Common myeloid progenitor, CD34-positive (primary cell): ENCODE data around the gene ARHGEF18. TPM values are rescaled to one million over a fixed set of nuclear protein-coding genes. Genes with fewer than 3 reads are reported as not detected.
"Not testable (repeated sequence)": the region's sequence is repeated elsewhere in the genome, so short reads cannot be mapped to it uniquely, and the experiment has no call there.

Experiments used
- CTCF ChIA-PET: fragments of 350-600 bp; sonication (Branson Sonifier 250); formaldehyde crosslinking; loops from one replicate; lab custom pipeline; 2021; ENCODE audit warnings: antibody characterized with exemption; lab: Charles Lee
- POLR2A ChIA-PET: fragments of 350-600 bp; sonication (Branson Sonifier 250); formaldehyde crosslinking; loops from one replicate; lab custom pipeline; 2021; ENCODE audit warnings: antibody characterized with exemption; lab: Charles Lee
- DNase-seq, 3 donors: peaks; one replicate each; pipeline versions ENCODE4 v3.0.0 to v3.0.0-alpha.2; 2013
- H3K27ac ChIP-seq, 2 experiments: 1 replicate in 1 of 2; 2 replicates in 1 of 2; pipeline ENCODE4 v1.7.0; 2013; ENCODE audit warnings: inconsistent platforms in 2 of 2, low read length in 2 of 2, mild to moderate bottlenecking in 2 of 2, low read depth in 1 of 2, moderate library complexity in 1 of 2; ENCODE audit not compliant: severe bottlenecking in 2 of 2, insufficient read depth in 1 of 2, poor library complexity in 1 of 2
- H3K27me3 ChIP-seq, 5 experiments: replicated peaks in 2 of 5; 1 replicate in 3 of 5; 2 replicates in 2 of 5; pipeline versions ENCODE4 v1.6.1 to v1.7.0; 2013; ENCODE audit warnings: low read length in 4 of 5, mild to moderate bottlenecking in 2 of 5, moderate library complexity in 2 of 5, inconsistent platforms in 1 of 5; ENCODE audit not compliant: insufficient read depth in 5 of 5, control insufficient read depth in 4 of 5
- H3K36me3 ChIP-seq, 4 experiments: 1 replicate in 2 of 4; 2 replicates in 2 of 4; pipeline versions ENCODE4 v1.6.1 to v1.7.0; 2013; ENCODE audit warnings: low read length in 3 of 4, control low read depth in 1 of 4, mild to moderate bottlenecking in 1 of 4; ENCODE audit not compliant: control insufficient read depth in 4 of 4, insufficient read depth in 4 of 4
- H3K4me1 ChIP-seq, 4 experiments: 1 replicate in 3 of 4; 2 replicates in 1 of 4; pipeline versions ENCODE4 v1.6.1 to v1.7.1; 2013; ENCODE audit warnings: low read length in 3 of 4, mild to moderate bottlenecking in 3 of 4, control low read depth in 1 of 4, inconsistent platforms in 1 of 4, moderate library complexity in 1 of 4; ENCODE audit not compliant: control insufficient read depth in 4 of 4, insufficient read depth in 4 of 4; ENCODE audit errors: control extremely low read depth in 1 of 4
- H3K4me3 ChIP-seq, 7 experiments: 1 replicate in 4 of 7; 2 replicates in 3 of 7; pipeline versions ENCODE4 v1.5.1 to v1.7.0; 2013; ENCODE audit warnings: mild to moderate bottlenecking in 7 of 7, low read length in 6 of 7, moderate library complexity in 6 of 7, inconsistent platforms in 2 of 7, low read depth in 2 of 7, control low read depth in 1 of 7; ENCODE audit not compliant: insufficient read depth in 4 of 7, control insufficient read depth in 1 of 7; ENCODE audit errors: extremely low read depth in 1 of 7
- H3K9me3 ChIP-seq, 5 experiments: 1 replicate in 4 of 5; 2 replicates in 1 of 5; pipeline versions ENCODE4 v1.6.1 to v1.7.1; 2013; ENCODE audit warnings: low read length in 4 of 5, mild to moderate bottlenecking in 2 of 5, inconsistent platforms in 1 of 5, low read depth in 1 of 5, moderate library complexity in 1 of 5; ENCODE audit not compliant: control insufficient read depth in 4 of 5, insufficient read depth in 2 of 5; ENCODE audit errors: control extremely low read depth in 1 of 5
- WGBS: methylation state at CpG from one replicate; pipeline ENCODE4 v1.1.5; 2013; ENCODE audit not compliant: insufficient coverage; 5-methylcytosine and 5-hydroxymethylcytosine counted together
- polyA plus RNA-seq: library from polyadenylated mRNA; unstranded; fragments of 120-200 nt; gene quantifications from one replicate; pipeline ENCODE4 v1.2.1, GENCODE V29; 2013

ARHGEF18 gene
- polyA plus RNA-seq: 14.9 TPM

DNA sequence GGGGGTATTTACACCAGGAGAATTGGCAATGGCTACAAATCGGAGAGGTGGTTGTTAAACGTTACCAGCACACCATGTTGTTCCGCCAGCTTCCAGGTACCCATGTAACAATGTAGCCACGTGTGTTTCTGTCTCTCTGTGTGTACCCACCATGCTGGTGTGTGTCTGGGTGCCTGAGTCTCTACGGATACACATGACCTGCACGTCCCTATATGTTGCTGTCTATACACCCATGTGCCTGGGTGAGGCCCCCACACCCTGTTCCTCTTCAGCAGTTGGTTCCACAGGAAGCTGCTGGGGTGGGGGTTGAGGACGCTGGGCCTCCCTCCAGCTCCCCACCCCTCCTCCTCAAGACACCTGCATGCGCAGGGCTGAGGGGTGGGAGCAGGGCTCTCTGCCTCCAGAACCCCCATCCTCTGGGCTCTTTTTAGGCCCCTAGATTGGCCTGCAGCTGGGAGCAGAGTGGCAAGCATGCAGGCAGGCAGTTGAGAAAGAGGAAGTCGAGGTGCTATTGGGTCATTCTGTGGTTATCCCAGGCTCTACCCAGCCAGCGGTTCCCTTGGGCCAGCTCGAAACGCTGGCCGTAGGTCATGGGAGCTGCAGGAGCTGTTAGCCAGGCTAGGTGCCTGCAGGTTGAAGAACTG, at the start of gene ARHGEF18:
Gene ARHGEF18, plus strand, starts transcription at position 351 of the 644 bp plus-strand sequence. CDS start 13,954 bp downstream, outside the sequence.
- peaks cover 10 to 58% (median 35%) of the 10 kb centered on the region in 4 experiments for H3K4me1 ChIP-seq
- peaks cover 0 to 9% (median 0%) of the 10 kb centered on the region in 4 experiments for H3K36me3 ChIP-seq
- H3K27ac ChIP-seq: peak within 1 kb of the TSS in 1 of 2 experiments; percentile 57
- ChIA-PET POLR2A (interaction anchor here (0.6 kb wide), 2 partner anchors 24 to 191 kb away, joined by 3 to 6 read pairs; no protein-coding TSS in a partner anchor), CTCF (interaction anchor here (0.7 to 2.1 kb wide), 5 partner anchors 7 to 166 kb away, joined by 3 to 8 read pairs (median 3); no protein-coding TSS in a partner anchor)
- peak within 1 kb of the TSS; percentile 8 to 72 (median 52) for H3K4me3 ChIP-seq
- DNase-seq: peak in 2 of 3 donors; percentile 85 to 91
- no peaks in the 10 kb centered on the region for H3K27me3 ChIP-seq
- peaks cover 0 to 10% (median 6%) of the 10 kb centered on the region in 5 experiments for H3K9me3 ChIP-seq
- 17% methylated on average over 8 of the region's 13 CpGs for WGBS

DNA sequence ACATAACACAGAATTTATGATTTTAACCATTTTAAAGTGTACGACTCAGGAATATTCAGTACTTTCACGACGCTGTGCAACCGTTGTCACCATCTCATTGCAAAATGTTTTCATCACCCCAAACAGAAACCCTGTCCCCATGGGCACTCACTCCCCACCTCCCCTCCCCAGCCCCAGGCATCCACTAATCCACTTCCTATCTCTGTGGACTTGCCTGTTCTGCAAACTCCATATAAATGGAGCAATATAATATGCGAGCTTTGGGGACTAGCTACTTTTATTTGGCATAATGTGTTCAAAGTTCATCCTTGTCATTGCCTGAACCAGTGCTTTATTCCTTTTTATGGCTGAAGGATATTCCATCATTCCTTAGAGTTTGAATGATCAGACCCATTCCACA, 47.2 kb upstream of the ARHGEF18 start:
- DNase-seq: no peak
- H3K4me1 ChIP-seq: no peaks in the 10 kb centered on the region
- no peaks in the 10 kb centered on the region for H3K9me3 ChIP-seq
- POLR2A ChIA-PET: no interaction called here
- no peaks in the 10 kb centered on the region for H3K36me3 ChIP-seq
- no peak overlapping the region for H3K4me3 ChIP-seq
- H3K27ac ChIP-seq: no peak overlapping the region
- peaks cover 0 to 2% (median 0%) of the 10 kb centered on the region in 5 experiments for H3K27me3 ChIP-seq
- CTCF ChIA-PET: interaction anchor here (0.9 kb wide), 1 partner anchor 29 kb away, joined by 4 read pairs; no protein-coding TSS in a partner anchor
- 96% methylated on average over 4 of the region's 5 CpGs for WGBS

DNA sequence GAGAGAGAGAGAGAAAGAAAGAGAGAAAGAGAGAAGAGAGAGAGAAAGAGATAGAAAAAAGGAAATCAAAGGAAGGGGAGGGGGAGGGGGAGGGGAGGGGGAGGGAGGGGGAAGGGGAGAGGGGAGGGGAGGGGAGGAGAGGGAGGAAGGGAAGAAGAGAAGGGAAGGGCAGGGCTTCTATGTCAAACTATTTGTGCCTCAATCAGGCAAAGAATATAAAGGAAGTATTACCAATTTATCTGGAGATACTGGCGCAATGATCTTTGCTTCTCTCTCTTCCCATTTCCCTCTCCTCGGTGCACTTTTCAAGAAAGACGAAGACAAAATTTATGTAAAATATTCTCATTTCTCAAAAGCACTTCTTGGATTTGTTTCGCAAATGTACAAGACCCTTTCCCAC, 45.3 kb upstream of the ARHGEF18 start:
- no peak for DNase-seq
- WGBS: 78% methylated on average over 2 of the region's 4 CpGs
- Histone ChIP-seq H3K9me3 (no peaks in the 10 kb centered on the region), H3K27me3 (no peaks in the 10 kb centered on the region), H3K4me3 (no peak overlapping the region), H3K36me3 (no peaks in the 10 kb centered on the region), H3K4me1 (no peaks in the 10 kb centered on the region), H3K27ac (no peak overlapping the region)
- CTCF ChIA-PET: no interaction called here
- POLR2A ChIA-PET: no interaction called here

DNA sequence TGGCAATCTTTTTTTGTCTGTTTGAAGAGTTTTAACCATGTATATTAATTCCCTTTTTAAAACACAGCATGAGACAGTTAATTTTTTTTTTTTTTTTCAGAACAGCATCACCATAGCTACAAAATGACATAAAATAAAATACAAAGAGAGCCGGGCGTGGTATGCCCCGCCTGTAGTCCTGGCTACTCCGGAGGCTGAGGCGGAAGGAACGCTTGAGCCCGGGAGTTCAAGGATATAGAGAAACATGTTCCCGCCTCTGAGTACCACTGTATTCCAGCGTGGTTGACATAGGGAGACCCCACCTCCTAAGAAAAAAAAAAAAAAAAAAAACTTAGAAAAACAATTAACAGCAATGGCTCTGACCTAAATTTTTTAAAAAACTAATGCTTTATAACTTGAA, 44.5 kb upstream of the ARHGEF18 start:
- Histone ChIP-seq H3K27me3 (no peaks in the 10 kb centered on the region), H3K27ac (no peak overlapping the region), H3K4me3 (no peak overlapping the region), H3K9me3 (no peaks in the 10 kb centered on the region), H3K36me3 (no peaks in the 10 kb centered on the region), H3K4me1 (no peaks in the 10 kb centered on the region)
- POLR2A ChIA-PET: no interaction called here
- CTCF ChIA-PET: no interaction called here
- WGBS: no CpG with 5 or more reads among the region's 9 CpGs
- DNase-seq: no peak

DNA sequence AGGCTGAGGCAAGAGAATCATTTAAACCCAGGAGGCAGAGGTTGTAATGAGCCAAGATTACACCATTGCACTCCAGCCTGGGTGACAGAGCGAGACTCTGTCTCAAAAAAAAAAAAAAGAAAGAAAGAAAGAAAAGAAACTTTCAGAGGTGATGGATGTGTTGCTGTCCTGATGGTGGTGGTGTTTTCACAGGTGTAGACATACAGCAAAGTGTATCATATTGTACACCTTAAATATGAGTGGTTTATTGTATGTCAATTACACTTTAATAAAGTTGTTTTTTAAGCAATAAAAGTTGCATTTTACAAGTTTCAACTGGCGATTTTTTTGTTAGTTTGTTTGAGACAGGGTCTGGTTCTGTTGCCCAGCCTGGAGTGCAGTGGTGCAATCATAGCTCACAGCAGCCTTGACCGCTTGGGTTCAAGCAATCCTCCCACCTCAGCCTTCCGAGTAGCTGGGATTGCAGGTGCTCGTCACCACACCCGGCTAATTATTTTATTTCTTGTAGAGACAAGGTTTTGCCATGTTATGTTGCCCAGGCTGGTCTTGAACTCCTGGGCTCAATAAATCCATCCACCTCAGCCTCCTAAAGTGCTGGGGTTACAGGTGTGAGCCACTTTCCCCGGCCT, 41.0 kb upstream of the ARHGEF18 start:
- H3K9me3 ChIP-seq: no peaks in the 10 kb centered on the region
- no peaks in the 10 kb centered on the region for H3K4me1 ChIP-seq
- no peaks in the 10 kb centered on the region for H3K36me3 ChIP-seq
- H3K27ac ChIP-seq: no peak overlapping the region
- ChIA-PET CTCF (no interaction called here), POLR2A (interaction anchor here (0.5 kb wide), 1 partner anchor 19 kb away, joined by 3 read pairs; no protein-coding TSS in a partner anchor)
- no peaks in the 10 kb centered on the region for H3K27me3 ChIP-seq
- WGBS: 100% methylated on average over 5 of the region's 7 CpGs
- no peak for DNase-seq
- H3K4me3 ChIP-seq: no peak overlapping the region

DNA sequence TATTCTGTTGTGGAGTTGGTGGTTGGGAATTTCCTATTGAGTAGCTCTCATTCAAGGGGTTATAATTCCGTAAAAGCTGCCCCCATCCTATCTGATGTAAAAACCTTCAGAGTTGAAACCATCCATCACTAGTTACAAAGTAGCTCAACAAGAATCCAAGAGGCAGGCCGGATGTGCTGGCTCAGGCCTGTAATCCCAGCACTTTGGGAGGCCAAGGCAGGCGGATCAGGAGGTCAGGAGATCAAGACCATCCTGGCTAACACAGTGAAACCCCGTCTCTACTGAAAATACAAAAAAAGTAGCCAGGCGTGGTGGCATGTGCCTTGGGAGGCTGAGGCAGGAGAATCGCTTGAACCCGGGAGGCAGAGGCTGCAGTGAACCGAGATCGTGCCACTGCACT, 40.4 kb upstream of the ARHGEF18 start:
- H3K4me3 ChIP-seq, DNase-seq, H3K36me3 ChIP-seq, CTCF ChIA-PET, H3K27ac ChIP-seq, H3K4me1 ChIP-seq, H3K27me3 ChIP-seq, H3K9me3 ChIP-seq: not testable (repeated sequence)
- POLR2A ChIA-PET: interaction anchor here (0.5 to 0.6 kb wide), 2 partner anchors 20 to 1433 kb away, joined by 3 read pairs; no protein-coding TSS in a partner anchor
- 98% methylated on average over 8 of the region's 9 CpGs for WGBS

DNA sequence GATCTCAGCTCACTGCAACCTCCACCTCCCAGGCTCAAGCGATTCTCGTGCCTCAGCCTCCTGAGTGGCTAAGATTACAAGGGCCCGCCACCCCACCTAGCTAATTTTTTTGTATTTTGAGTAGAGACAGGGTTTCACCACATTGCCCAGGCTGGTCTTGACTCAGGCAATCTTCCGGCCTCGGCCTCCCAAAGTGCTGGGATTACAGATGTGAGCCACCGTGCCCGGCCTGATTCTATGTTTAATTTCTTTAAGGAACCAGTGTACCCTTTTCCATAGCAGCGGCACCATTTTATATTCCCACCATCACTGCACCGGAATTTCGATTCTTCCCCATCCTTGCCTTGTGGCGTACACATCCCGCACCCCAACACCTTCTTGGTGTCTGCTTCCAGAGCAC, 36.8 kb upstream of the ARHGEF18 start:
- no peaks in the 10 kb centered on the region for H3K27me3 ChIP-seq
- H3K9me3 ChIP-seq: peaks cover 0 to 2% (median 0%) of the 10 kb centered on the region in 5 experiments
- no peak overlapping the region for H3K4me3 ChIP-seq
- ChIA-PET CTCF (no interaction called here), POLR2A (interaction anchor here (0.6 kb wide), 1 partner anchor 866 kb away, joined by 3 read pairs; no protein-coding TSS in a partner anchor)
- 98% methylated on average over 11 of the region's 12 CpGs for WGBS
- no peak for DNase-seq
- no peak overlapping the region for H3K27ac ChIP-seq
- no peaks in the 10 kb centered on the region for H3K4me1 ChIP-seq
- no peaks in the 10 kb centered on the region for H3K36me3 ChIP-seq
